GM12873 (cell line): ENCODE measurements around the gene GOLIM4.

Source experiments
- CTCF ChIP-seq: IDR thresholded peaks from 2 replicates; pipeline ENCODE4 v1.5.1; 2012; ENCODE audit warnings: low read depth, mild to moderate bottlenecking, moderate library complexity, low read length, control low read depth; ENCODE audit not compliant: insufficient read depth; ENCODE audit errors: missing control alignments

GOLIM4 gene

GRCh38 chr3:168094580-168094876 lies 1.2 kb downstream of the GOLIM4 start:
- no peak for TF ChIP-seq CTCF

- no peak for TF ChIP-seq CTCF
These were observed 1.9 kb downstream of the GOLIM4 start for GRCh38 chr3:168093790-168094189.

GRCh38 chr3:168093229-168093628 lies 2.5 kb downstream of the GOLIM4 start:
- TF ChIP-seq CTCF, result no peak

- TF ChIP-seq CTCF, result no peak
These were observed 3.8 kb downstream of the GOLIM4 start for GRCh38 chr3:168091941-168092340.

GRCh38 chr3:168091302-168091858 lies 4.3 kb downstream of the GOLIM4 start:
- no peak for TF ChIP-seq CTCF

GRCh38 chr3:168090306-168091085 lies 5.2 kb downstream of the GOLIM4 start:
- no peak for TF ChIP-seq CTCF

GRCh38 chr3:168089179-168089771 lies 6.4 kb downstream of the GOLIM4 start:
- no peak for TF ChIP-seq CTCF
